GM18868 (cell line): ENCODE results near the gene PDXDC1.
"Not testable (repeated sequence)": the region's sequence is repeated elsewhere in the genome, so short reads cannot be mapped to it uniquely, and the experiment has no call there.

Experiments used
- ATAC-seq: cut with Tn5 transposase; IDR thresholded peaks from one replicate; pipeline ENCODE4 v1.9.1; 2021; ENCODE audit warnings: mild to moderate bottlenecking, moderate library complexity; ENCODE audit not compliant: unreplicated experiment

The PDXDC1 gene

GRCh38 chr16:15034266-15035162 is 59.7 kb downstream of the PDXDC1 start:
- ATAC-seq, result no peak

- ATAC-seq, result no peak
These were observed 60.4 kb downstream of the PDXDC1 start for GRCh38 chr16:15035163-15035729.

- no peak for ATAC-seq
These were observed 62.2 kb downstream of the PDXDC1 start for GRCh38 chr16:15037003-15037402.

- ATAC-seq, result no peak
These were observed 62.9 kb downstream of the PDXDC1 start for GRCh38 chr16:15037745-15038144.

- ATAC-seq, result no peak
These were observed 63.9 kb downstream of the PDXDC1 start for GRCh38 chr16:15038689-15039088.

GRCh38 chr16:15041271-15042004 is 66.6 kb downstream of the PDXDC1 start:
- no peak for ATAC-seq

GRCh38 chr16:15043344-15043743 is 68.5 kb downstream of the PDXDC1 start:
- no peak for ATAC-seq

GRCh38 chr16:15044286-15044685 is 69.5 kb downstream of the PDXDC1 start:
- no peak for ATAC-seq

- not testable (repeated sequence) for ATAC-seq
These were observed 70.4 kb downstream of the PDXDC1 start for GRCh38 chr16:15045270-15045669.

GRCh38 chr16:15046692-15047376 is 72.0 kb downstream of the PDXDC1 start:
- no peak for ATAC-seq

- no peak for ATAC-seq
These were observed 74.9 kb downstream of the PDXDC1 start for GRCh38 chr16:15049581-15050180.

GRCh38 chr16:15050440-15050839 is 75.6 kb downstream of the PDXDC1 start:
- ATAC-seq, result not testable (repeated sequence)

GRCh38 chr16:15051387-15051951 is 76.6 kb downstream of the PDXDC1 start:
- ATAC-seq, result no peak

GRCh38 chr16:15052747-15053476 is 78.1 kb downstream of the PDXDC1 start:
- ATAC-seq, result no peak

- ATAC-seq, result no peak
These were observed 79.1 kb downstream of the PDXDC1 start for GRCh38 chr16:15053904-15054303.

- ATAC-seq, result no peak
These were observed 79.7 kb downstream of the PDXDC1 start for GRCh38 chr16:15054357-15055140.

GRCh38 chr16:15055141-15056053 is 80.6 kb downstream of the PDXDC1 start:
- ATAC-seq, result peak; percentile 68
